ENCODE measurements around the gene WSCD2. TPM values are rescaled to one million over a fixed set of nuclear protein-coding genes. Genes with fewer than 3 reads are reported as not detected.

WSCD2 gene
- total and polyA plus RNA-seq, 9 donors, result under 0.01 to 2.6 (median 0.53) TPM; not detected in 1

DNA sequence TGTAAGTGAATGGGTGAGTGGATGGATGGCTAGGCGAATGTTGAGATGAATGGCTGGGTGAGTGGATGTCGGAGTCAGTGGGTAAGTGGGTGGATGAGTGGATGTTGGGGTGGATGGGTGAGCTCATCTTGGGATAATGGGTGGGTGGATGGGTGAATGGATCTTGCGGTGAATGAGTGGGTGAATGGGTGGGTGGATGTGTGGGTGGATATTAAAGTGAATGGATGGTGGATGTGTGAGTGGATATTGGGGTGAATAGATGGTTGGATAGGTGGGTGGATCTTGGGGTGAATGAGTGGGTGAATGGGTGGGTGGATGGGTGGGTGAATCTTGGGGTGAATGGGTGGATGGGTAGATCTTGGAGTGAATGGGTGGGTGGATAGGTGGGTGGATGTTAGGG is 158.1 kb downstream of the WSCD2 start:
- no peak for DNase-seq
- H3K27me3 ChIP-seq, result no peaks in the 10 kb centered on the region
- H3K27ac ChIP-seq, result no peak overlapping the region
- TF ChIP-seq EP300 (IDR thresholded peaks at IDR 0.05) (no peak), CTCF (IDR thresholded peaks at IDR 0.05) (no peak), POLR2A (IDR thresholded peaks at IDR 0.05) (no peak)
- intact Hi-C loops (cut with DNase I), result no loop called here
- no peaks in the 10 kb centered on the region for H3K4me1 ChIP-seq (ENCODE audit: insufficient read depth)
- no peaks in the 10 kb centered on the region for H3K36me3 ChIP-seq
- 94 to 95% (median 95%) methylated on average over 3 of the region's 3 CpGs for WGBS, 3 donors
- H3K9me3 ChIP-seq, result no peaks in the 10 kb centered on the region
- H3K4me3 ChIP-seq, result no peak overlapping the region

- no peaks in the 10 kb centered on the region for H3K27me3 ChIP-seq
- no peaks in the 10 kb centered on the region for H3K4me1 ChIP-seq (ENCODE audit: insufficient read depth)
- H3K36me3 ChIP-seq, result no peaks in the 10 kb centered on the region
- H3K9me3 ChIP-seq, result no peaks in the 10 kb centered on the region
- no peak overlapping the region for H3K27ac ChIP-seq
- intact Hi-C loops (cut with DNase I), result no loop called here
- TF ChIP-seq POLR2A (IDR thresholded peaks at IDR 0.05) (no peak), EP300 (IDR thresholded peaks at IDR 0.05) (no peak), CTCF (IDR thresholded peaks at IDR 0.05) (no peak)
- no peak overlapping the region for H3K4me3 ChIP-seq
- 11 to 18% (median 16%) methylated on average over 11 of the region's 11 CpGs for WGBS, 3 donors
- DNase-seq, result peak in 2 of 5 donors; percentile 40 to 44
Measured at GRCh38 chr12:108289350-108290161, 160.5 kb downstream of the WSCD2 start.

DNA sequence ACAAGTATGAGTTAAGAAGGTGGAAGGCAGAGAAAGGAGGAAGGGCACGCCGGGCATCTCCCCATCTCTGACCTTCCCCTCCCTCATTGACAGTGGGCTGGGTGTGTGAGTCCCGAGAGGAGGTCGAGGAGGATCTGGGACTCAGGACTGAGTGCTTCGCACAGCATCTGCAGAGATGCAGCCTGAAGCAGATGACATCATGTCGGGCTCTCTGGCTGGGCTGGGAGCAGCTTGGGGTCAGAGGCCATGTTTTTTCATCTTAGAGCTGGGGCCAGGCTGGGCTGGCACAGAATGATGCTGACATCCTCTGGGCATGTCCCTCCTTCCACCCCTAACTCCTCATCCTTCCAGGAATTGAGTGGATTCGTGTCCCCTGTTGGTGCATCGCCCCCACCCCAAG is 166.6 kb downstream of the WSCD2 start:
- no peaks in the 10 kb centered on the region for H3K27me3 ChIP-seq
- no peak for DNase-seq
- 30 to 47% (median 41%) methylated on average over 8 of the region's 8 CpGs for whole genome bisulfite sequencing, 3 donors
- H3K9me3 ChIP-seq, result no peaks in the 10 kb centered on the region
- no peak overlapping the region for H3K27ac ChIP-seq
- H3K36me3 ChIP-seq, result no peaks in the 10 kb centered on the region
- H3K4me3 ChIP-seq, result no peak overlapping the region
- TF ChIP-seq EP300 (IDR thresholded peaks at IDR 0.05), result no peak
- TF ChIP-seq POLR2A (IDR thresholded peaks at IDR 0.05), result no peak
- TF ChIP-seq CTCF (IDR thresholded peaks at IDR 0.05), result no peak
- H3K4me1 ChIP-seq (ENCODE audit: insufficient read depth), result no peaks in the 10 kb centered on the region
- intact Hi-C loops (cut with DNase I), result no loop called here

GRCh38 chr12:108296945-108297344 is 167.9 kb downstream of the WSCD2 start:
- 69 to 75% (median 70%) methylated on average over 3 of the region's 3 CpGs for WGBS, 3 donors
- Histone ChIP-seq H3K36me3 (no peaks in the 10 kb centered on the region), H3K27ac (no peak overlapping the region), H3K27me3 (no peaks in the 10 kb centered on the region), H3K9me3 (no peaks in the 10 kb centered on the region), H3K4me3 (no peak overlapping the region), H3K4me1 (ENCODE audit: insufficient read depth) (no peaks in the 10 kb centered on the region)
- no peak for TF ChIP-seq EP300 (IDR thresholded peaks at IDR 0.05)
- DNase-seq, result no peak
- intact Hi-C loops (cut with DNase I), result no loop called here

GRCh38 chr12:108297424-108297823 is 168.3 kb downstream of the WSCD2 start:
- no peak for DNase-seq
- TF ChIP-seq POLR2A (IDR thresholded peaks at IDR 0.05) (no peak), EP300 (IDR thresholded peaks at IDR 0.05) (no peak), CTCF (IDR thresholded peaks at IDR 0.05) (no peak)
- peaks cover under 1% of the 10 kb centered on the region for H3K4me1 ChIP-seq (ENCODE audit: insufficient read depth)
- no peak overlapping the region for H3K4me3 ChIP-seq
- H3K27me3 ChIP-seq, result no peaks in the 10 kb centered on the region
- intact Hi-C loops (cut with DNase I), result no loop called here
- H3K9me3 ChIP-seq, result no peaks in the 10 kb centered on the region
- H3K36me3 ChIP-seq, result no peaks in the 10 kb centered on the region
- no peak overlapping the region for H3K27ac ChIP-seq
- 81 to 90% (median 89%) methylated on average over 2 of the region's 2 CpGs for WGBS, 3 donors

All from ovary (tissue), 9 donors.